Prostate gland (tissue), 2 donors: ENCODE results near the gene BUB3.

Experiments
- POLR2A ChIP-seq: fragments of 450-650 bp; IDR thresholded peaks from one replicate; pipeline ENCODE4 v1.6.1; 2016; ENCODE audit warnings: antibody characterized with exemption, mild to moderate bottlenecking
- TF ChIP-seq, protein P1 (sequence below), 4 experiments: fragments of 200-600 bp in 2 of 4; fragments of 450-650 bp in 2 of 4; sonication (generic) in 2 of 4; IDR thresholded peaks; 1 replicate in 3 of 4; 2 replicates in 1 of 4; pipeline ENCODE4 v1.5.1; 2016 to 2019; ENCODE audit warnings: antibody characterized with exemption in 4 of 4, mild to moderate bottlenecking in 2 of 4, moderate library complexity in 2 of 4

DNA sequence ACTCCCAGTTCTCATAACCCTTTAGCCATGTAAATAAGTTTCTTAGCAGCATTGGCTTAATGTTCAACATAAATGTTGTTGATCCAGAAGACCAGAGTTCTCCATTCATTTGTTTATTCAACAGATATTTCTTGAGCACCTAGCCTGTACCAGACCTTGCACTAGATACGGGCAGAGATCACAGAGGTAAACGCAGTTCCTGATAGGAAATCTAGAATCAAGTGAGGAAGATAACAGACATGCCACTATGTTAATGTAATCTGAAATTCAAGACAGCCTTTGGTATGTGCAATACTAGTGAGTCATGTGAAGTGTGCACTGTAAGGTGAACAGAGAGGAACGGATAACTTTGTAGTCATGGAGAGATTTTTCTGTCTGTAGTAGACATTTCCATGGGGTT, 3.0 kb downstream of the BUB3 start:
- TF ChIP-seq POLR2A = no peak
- TF ChIP-seq, protein P1, sequence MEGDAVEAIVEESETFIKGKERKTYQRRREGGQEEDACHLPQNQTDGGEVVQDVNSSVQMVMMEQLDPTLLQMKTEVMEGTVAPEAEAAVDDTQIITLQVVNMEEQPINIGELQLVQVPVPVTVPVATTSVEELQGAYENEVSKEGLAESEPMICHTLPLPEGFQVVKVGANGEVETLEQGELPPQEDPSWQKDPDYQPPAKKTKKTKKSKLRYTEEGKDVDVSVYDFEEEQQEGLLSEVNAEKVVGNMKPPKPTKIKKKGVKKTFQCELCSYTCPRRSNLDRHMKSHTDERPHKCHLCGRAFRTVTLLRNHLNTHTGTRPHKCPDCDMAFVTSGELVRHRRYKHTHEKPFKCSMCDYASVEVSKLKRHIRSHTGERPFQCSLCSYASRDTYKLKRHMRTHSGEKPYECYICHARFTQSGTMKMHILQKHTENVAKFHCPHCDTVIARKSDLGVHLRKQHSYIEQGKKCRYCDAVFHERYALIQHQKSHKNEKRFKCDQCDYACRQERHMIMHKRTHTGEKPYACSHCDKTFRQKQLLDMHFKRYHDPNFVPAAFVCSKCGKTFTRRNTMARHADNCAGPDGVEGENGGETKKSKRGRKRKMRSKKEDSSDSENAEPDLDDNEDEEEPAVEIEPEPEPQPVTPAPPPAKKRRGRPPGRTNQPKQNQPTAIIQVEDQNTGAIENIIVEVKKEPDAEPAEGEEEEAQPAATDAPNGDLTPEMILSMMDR (IDR thresholded peaks at IDR 0.05) = no peak
